GM12891 (cell line): ENCODE measurements around the gene CS.

Experiments
- POLR2A ChIP-seq: IDR thresholded peaks from 2 replicates; pipeline ENCODE4 v1.6.1; 2011; ENCODE audit warnings: low read depth, low read length, control low read depth
- TAF1 ChIP-seq: IDR thresholded peaks from 2 replicates; pipeline ENCODE4 v1.6.1; 2011; ENCODE audit warnings: low read depth, low read length, control low read depth

DNA sequence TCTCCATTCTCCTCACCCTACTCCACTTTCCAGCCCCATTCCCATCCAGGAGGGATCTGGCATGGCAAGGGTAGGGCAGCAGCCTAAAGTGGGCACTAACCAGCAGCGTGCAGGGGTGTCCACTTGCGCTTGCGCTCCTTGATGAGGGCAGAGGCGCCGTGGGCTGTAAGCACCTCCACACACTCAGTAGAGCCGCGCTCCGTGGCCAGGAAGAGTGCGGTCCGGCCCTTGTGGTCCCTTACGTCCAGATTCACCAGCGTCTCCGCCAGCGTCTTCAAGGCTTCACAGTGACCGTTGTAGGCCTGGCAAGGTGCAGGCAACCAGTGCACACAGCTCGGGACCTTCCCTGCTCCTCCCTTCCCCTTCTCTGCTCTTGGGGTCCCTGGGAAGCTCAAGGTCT lies 52.2 kb downstream of the CS start:
- no peak for TF ChIP-seq POLR2A
- TF ChIP-seq TAF1 = no peak
